GM12878 (cell line): ENCODE measurements around the gene RAB30. TPM values are rescaled to one million over a fixed set of nuclear protein-coding genes. Genes with fewer than 3 reads are reported as not detected.

Experiments
- ATAC-seq: fragments of 200-7000 bp; cut with Tn5 transposase; 3 replicates; pipeline ENCODE4 v1.9.1; 2020; ENCODE audit warnings: mild to moderate bottlenecking, moderate library complexity
- BruUV-seq: library from RNA; stranded (reverse); fragments of 400-500 nt; replicated peaks from 2 replicates; lab custom pipeline; 2021; lab: Mats Ljungman, UMichigan
- CTCF ChIA-PET: fragments of 300-600 bp; sonication (Branson Sonifier 250); formaldehyde crosslinking; extraction: SDS; loops from one replicate; lab custom pipeline; 2021; ENCODE audit warnings: inconsistent platforms; lab: Yijun Ruan, JAX
- POLR2A ChIA-PET: fragments of 350-600 bp; formaldehyde crosslinking; extraction: SDS; loops from one replicate; lab custom pipeline; 2021; ENCODE audit warnings: inconsistent platforms; lab: Charles Lee
- RAD21 ChIA-PET: fragments of 300-600 bp; sonication (Branson Sonifier 250); formaldehyde crosslinking; loops from one replicate; lab custom pipeline; 2023; ENCODE audit warnings: antibody characterized with exemption; ENCODE audit not compliant: unreplicated experiment; lab: Charles Lee
- SMC1A ChIA-PET: fragments of 300-600 bp; sonication (Branson Sonifier 250); formaldehyde crosslinking; loops from one replicate; lab custom pipeline; 2023; ENCODE audit not compliant: unreplicated experiment, uncharacterized antibody; lab: Charles Lee
- DNase-seq: peaks from one replicate; pipeline ENCODE4 v3.0.0-alpha.2; 2011; ENCODE audit warnings: low read depth, low spot score
- FAIRE-seq: peaks from 3 replicates; lab custom pipeline; 2011; peaks lifted over from hg19 to GRCh38; lab: Jason Lieb, UNC
- H2AFZ ChIP-seq: 2 replicates; pipeline ENCODE4 v1.6.0; 2011; ENCODE audit warnings: low read depth, low read length, control low read depth; ENCODE audit not compliant: control insufficient read depth
- H3K27ac ChIP-seq: 2 replicates; pipeline ENCODE4 v1.5.1; 2011; ENCODE audit warnings: control low read depth; ENCODE audit not compliant: control insufficient read depth, insufficient read depth
- H3K27me3 ChIP-seq, 2 experiments: replicated peaks in 1 of 2; 2 replicates each; pipeline versions ENCODE4 v1.6.0 to v1.6.1; 2011; ENCODE audit warnings: low read length in 1 of 2; ENCODE audit not compliant: control insufficient read depth in 2 of 2, insufficient read depth in 2 of 2
- H3K36me3 ChIP-seq, 2 experiments: 2 replicates each; pipeline ENCODE4 v1.5.1; 2011; ENCODE audit warnings: low read length in 1 of 2; ENCODE audit not compliant: control insufficient read depth in 2 of 2, insufficient read depth in 2 of 2
- H3K4me1 ChIP-seq: 2 replicates; pipeline ENCODE4 v1.6.1; 2011; ENCODE audit warnings: mild to moderate bottlenecking, low read length, moderate library complexity, mixed read lengths; ENCODE audit not compliant: control insufficient read depth, insufficient read depth
- H3K4me2 ChIP-seq: 2 replicates; pipeline ENCODE4 v1.6.0; 2011; ENCODE audit warnings: control low read depth; ENCODE audit not compliant: control insufficient read depth, insufficient read depth
- H3K4me3 ChIP-seq: fragments of 200-600 bp; sonication (generic); 2 replicates; pipeline ENCODE4 v1.5.1; 2016
- H3K79me2 ChIP-seq: 2 replicates; pipeline ENCODE4 v1.6.0; 2011; ENCODE audit warnings: low read length; ENCODE audit not compliant: control insufficient read depth, insufficient read depth
- H3K9ac ChIP-seq: 2 replicates; pipeline ENCODE4 v1.8.0; 2011; ENCODE audit warnings: low read length, control low read depth, mixed read lengths; ENCODE audit not compliant: control insufficient read depth, insufficient read depth
- H3K9me3 ChIP-seq: replicated peaks from 3 replicates; pipeline ENCODE4 v1.5.1; 2011; ENCODE audit warnings: mild to moderate bottlenecking, low read length; ENCODE audit not compliant: control insufficient read depth, insufficient read depth
- H4K20me1 ChIP-seq: 2 replicates; pipeline ENCODE4 v1.6.0; 2011; ENCODE audit not compliant: control insufficient read depth, insufficient read depth
- BHLHE40 ChIP-seq, 2 experiments: fragments of 450-650 bp in 1 of 2; IDR thresholded peaks; 2 replicates each; pipeline ENCODE4 v1.6.1; 2011 to 2017; ENCODE audit warnings: low read depth in 2 of 2, borderline replicate concordance in 1 of 2, improper control_type of control experiment in 1 of 2, low read length in 1 of 2, mild to moderate bottlenecking in 1 of 2
- HSF1 ChIP-seq: fragments of 150-350 bp; IDR thresholded peaks from 2 replicates; pipeline ENCODE4 v1.6.1; 2014; ENCODE audit warnings: mild to moderate bottlenecking, low read depth, low read length
- IKZF2 ChIP-seq, 2 experiments: fragments of 450-650 bp; IDR thresholded peaks; 2 replicates each; pipeline ENCODE4 v1.6.1; 2017; ENCODE audit warnings: mild to moderate bottlenecking in 2 of 2, moderate library complexity in 2 of 2
- RELB ChIP-seq: fragments of 450-650 bp; IDR thresholded peaks from 2 replicates; pipeline ENCODE4 v1.6.1; 2017; ENCODE audit warnings: low read depth, mild to moderate bottlenecking, moderate library complexity
- SUZ12 ChIP-seq: fragments of 200-600 bp; sonication (generic); IDR thresholded peaks from one replicate; pipeline ENCODE4 v1.6.1; 2018; ENCODE audit warnings: antibody characterized with exemption, mild to moderate bottlenecking; ENCODE audit not compliant: unreplicated experiment
- WRNIP1 ChIP-seq: IDR thresholded peaks from 2 replicates; pipeline ENCODE4 v1.6.1; 2011; ENCODE audit warnings: low read depth, low read length, improper control_type of control experiment, borderline replicate concordance
- ZBTB4 ChIP-seq: fragments of 450-650 bp; formaldehyde crosslinking; IDR thresholded peaks from 2 replicates; pipeline ENCODE4 v1.4.0; 2022; ENCODE audit warnings: mild to moderate bottlenecking, moderate library complexity
- WGBS: methylation state at CpG from one replicate; pipeline ENCODE4 v1.1.6; 2016; ENCODE audit warnings: low lambda C conversion rate; ENCODE audit not compliant: insufficient replicate concordance, insufficient coverage; ENCODE audit errors: missing lambda C conversion rate; 5-methylcytosine and 5-hydroxymethylcytosine counted together
- in situ Hi-C: fragments of 300-500 bp; cut with MboI; formaldehyde crosslinking; loops from 9 replicates; pipeline ENCODE4 v1.14.3; 2018; ENCODE audit warnings: mixed read lengths
- intact Hi-C: fragments of 100-400 bp; cut with micrococcal nuclease; formaldehyde crosslinking; loops from one replicate; pipeline ENCODE4 v1.14.2; 2022; ENCODE audit not compliant: unreplicated experiment
- polyA plus RNA-seq, 11 experiments: library from polyadenylated mRNA; depleted of rRNA in 4 of 11; unstranded in 6 of 11; stranded (reverse) in 5 of 11; fragments of >200 nt; fragmentation: Nextera tagmentation in 4 of 11; fragmentation: Illumina TruSeq in 1 of 11; extraction: Ambion mirVana in 4 of 11; extraction: Trizol in 1 of 11; gene quantifications; 1 replicate in 1 of 11; 2 replicates in 10 of 11; pipeline versions ENCODE4 v1.2.1 to v1.2.3, GENCODE V29; 2011 to 2016; ENCODE audit warnings: inconsistent platforms in 2 of 11, missing spikeins in 2 of 11, low read depth in 1 of 11
- total RNA-seq, 4 experiments: library from RNA; depleted of rRNA in 3 of 4; stranded (reverse); fragments of >200 nt in 3 of 4; fragmentation: Illumina TruSeq in 1 of 4; extraction: Trizol in 1 of 4; gene quantifications; 2 replicates each; pipeline versions ENCODE4 v1.2.1 to v1.2.3, GENCODE V29; 2013 to 2021

The RAB30 gene
- total and polyA plus RNA-seq, 10 of the 15 experiments (the other 5 are each of a cell fraction or from before 2014, with no cell fraction given) = 9.8 to 26.7 (median 19.2) TPM

GRCh38 chr11:83027794-83028193, 43.9 kb downstream of the RAB30 start:
- Histone ChIP-seq H3K79me2 (no peaks in the 10 kb centered on the region; the same call in none of the 2 replicates), H4K20me1 (no peaks in the 10 kb centered on the region), H3K4me3 (no peak overlapping the region), H3K4me2 (no peak overlapping the region), H3K9me3 (no peaks in the 10 kb centered on the region; the same call in 2 of the 3 replicates), H3K27ac (no peak overlapping the region), H3K4me1 (peaks cover 16% of the 10 kb centered on the region), H3K36me3 (peaks cover 0 to 3% of the 10 kb centered on the region in 2 experiments; a peak in 2 of 4 replicates), H3K27me3 (no peaks in the 10 kb centered on the region), H3K9ac (no peak overlapping the region), H2AFZ (no peak overlapping the region)
- ChIA-PET POLR2A (no interaction called here), CTCF (interaction anchor here (0.8 to 1.0 kb wide), 2 partner anchors 9 to 20 kb away, joined by 3 to 4 read pairs; no protein-coding TSS in a partner anchor), SMC1A (interaction anchor here (0.8 to 1.6 kb wide), 5 partner anchors 12 to 23 kb away, joined by 3 to 4 read pairs (median 4); no protein-coding TSS in a partner anchor), RAD21 (no interaction called here)
- no TSS peak for BruUV-seq
- FAIRE-seq (no peak), DNase-seq (no peak), ATAC-seq (no peak)
- no peak for TF ChIP-seq SUZ12
- TF ChIP-seq WRNIP1 = no peak
- no peak for TF ChIP-seq IKZF2 (IDR thresholded peaks at IDR 0.05)
- no peak for TF ChIP-seq BHLHE40 (IDR thresholded peaks at IDR 0.05; ENCODE audit: borderline replicate concordance in 1 of 2, low read depth in 2 of 2, low read length in 1 of 2)
- TF ChIP-seq ZBTB4 (CRISPR knock-in tag) = no peak
- no peak for TF ChIP-seq HSF1
- no peak for TF ChIP-seq RELB
- in situ Hi-C loops = no loop called here
- intact Hi-C loops = no loop called here
- 94% methylated on average over 2 of the region's 2 CpGs for WGBS
